HepG2 (cell line): Measurements from ENCODE around the gene PHKB. TPM values are rescaled to one million over a fixed set of nuclear protein-coding genes. Genes with fewer than 3 reads are reported as not detected.
A peak's percentile ranks its signal among the peaks of the same experiment; 100 is the strongest.

ENCODE experiments used
- ATF7 ChIP-seq, 2 experiments: fragments of 450-650 bp in 1 of 2; sonication (generic) in 1 of 2; formaldehyde crosslinking in 1 of 2; IDR thresholded peaks; 2 replicates each; pipeline versions ENCODE4 v1.4.0 to v1.6.1; 2016 to 2020; ENCODE audit warnings: antibody characterized with exemption in 1 of 2, mild to moderate bottlenecking in 1 of 2, missing genetic modification reagents in 1 of 2
- BCLAF1 ChIP-seq: fragments of 450-650 bp; IDR thresholded peaks from 2 replicates; pipeline ENCODE4 v1.6.1; 2017; ENCODE audit warnings: mild to moderate bottlenecking
- CREB1 ChIP-seq, 2 experiments: fragments of 450-650 bp in 1 of 2; IDR thresholded peaks; 2 replicates each; pipeline ENCODE4 v1.6.1; 2016 to 2017; ENCODE audit warnings: control low read depth in 1 of 2, mild to moderate bottlenecking in 1 of 2, missing compliant biosample characterization in 1 of 2, missing genetic modification characterization in 1 of 2
- EED ChIP-seq: sonication (generic); formaldehyde crosslinking; IDR thresholded peaks from 2 replicates; pipeline ENCODE4 v1.5.0; 2020; ENCODE audit warnings: mild to moderate bottlenecking, missing genetic modification reagents
- JDP2 ChIP-seq: sonication (generic); formaldehyde crosslinking; IDR thresholded peaks from 2 replicates; pipeline ENCODE4 v1.8.1; 2022; ENCODE audit warnings: missing genetic modification reagents, borderline replicate concordance
- JUNB ChIP-seq: sonication (generic); formaldehyde crosslinking; IDR thresholded peaks from 2 replicates; pipeline ENCODE4 v1.8.0; 2022; ENCODE audit warnings: missing genetic modification reagents, mild to moderate bottlenecking, borderline replicate concordance
- MIER2 ChIP-seq: IDR thresholded peaks from 2 replicates; pipeline ENCODE4 v1.6.1; 2016; ENCODE audit warnings: missing biosample characterization, missing genetic modification reagents
- POGK ChIP-seq: sonication (generic); formaldehyde crosslinking; conservative IDR thresholded peaks from 2 replicates; pipeline ENCODE4 v1.8.0; 2022; ENCODE audit warnings: mild to moderate bottlenecking, moderate library complexity, missing genetic modification reagents
- SALL2 ChIP-seq: sonication (generic); formaldehyde crosslinking; IDR thresholded peaks from 2 replicates; pipeline ENCODE4 v1.8.1; 2023; ENCODE audit warnings: mild to moderate bottlenecking, missing genetic modification reagents, inconsistent platforms
- TGIF2 ChIP-seq: IDR thresholded peaks from 2 replicates; pipeline ENCODE4 v1.6.1; 2016; ENCODE audit warnings: control low read depth, missing compliant biosample characterization
- ZBTB3 ChIP-seq: sonication (generic); formaldehyde crosslinking; IDR thresholded peaks from 2 replicates; pipeline ENCODE4 v1.4.0; 2020; ENCODE audit warnings: low read depth, mild to moderate bottlenecking, moderate library complexity, missing genetic modification reagents, borderline replicate concordance
- ZFP37 ChIP-seq: sonication (generic); formaldehyde crosslinking; IDR thresholded peaks from 2 replicates; pipeline ENCODE4 v1.4.0; 2020; ENCODE audit warnings: missing genetic modification reagents, borderline replicate concordance
- ZKSCAN1 ChIP-seq: fragments of 150-350 bp; IDR thresholded peaks from 2 replicates; pipeline ENCODE4 v1.6.1; 2014; ENCODE audit warnings: low read length
- ZMYM4 ChIP-seq: sonication (generic); formaldehyde crosslinking; IDR thresholded peaks from 2 replicates; pipeline ENCODE4 v1.8.1; 2023; ENCODE audit warnings: mild to moderate bottlenecking, missing genetic modification reagents
- ZNF205 ChIP-seq: IDR thresholded peaks from 2 replicates; pipeline ENCODE4 v1.6.1; 2018; ENCODE audit warnings: missing biosample characterization, missing genetic modification reagents
- ZNF260 ChIP-seq: sonication (generic); formaldehyde crosslinking; IDR thresholded peaks from 2 replicates; pipeline ENCODE4 v1.4.0; 2020; ENCODE audit warnings: missing genetic modification reagents, low read depth, mild to moderate bottlenecking, borderline replicate concordance
- ZNF430 ChIP-seq: sonication (generic); formaldehyde crosslinking; IDR thresholded peaks from 2 replicates; pipeline ENCODE4 v1.9.0; 2021; ENCODE audit warnings: mild to moderate bottlenecking, missing genetic modification reagents
- ZNF431 ChIP-seq: sonication (generic); formaldehyde crosslinking; IDR thresholded peaks from 2 replicates; pipeline ENCODE4 v1.9.0; 2022; ENCODE audit warnings: missing genetic modification reagents, low read depth, mild to moderate bottlenecking, borderline replicate concordance
- ZNF484 ChIP-seq: sonication (generic); formaldehyde crosslinking; IDR thresholded peaks from 2 replicates; pipeline ENCODE4 v1.5.1; 2020; ENCODE audit warnings: mild to moderate bottlenecking, low read depth, missing genetic modification reagents, borderline replicate concordance
- ZNF512 ChIP-seq: sonication (generic); formaldehyde crosslinking; IDR thresholded peaks from 2 replicates; pipeline ENCODE4 v1.4.0; 2020; ENCODE audit warnings: mild to moderate bottlenecking, missing genetic modification reagents
- ZNF615 ChIP-seq: sonication (generic); formaldehyde crosslinking; IDR thresholded peaks from 2 replicates; pipeline ENCODE4 v1.5.0; 2020; ENCODE audit warnings: mild to moderate bottlenecking, missing genetic modification reagents, borderline replicate concordance
- ZNF672 ChIP-seq: sonication (generic); formaldehyde crosslinking; IDR thresholded peaks from 2 replicates; pipeline ENCODE4 v1.8.1; 2022; ENCODE audit warnings: missing genetic modification reagents
- ZNF761 ChIP-seq: sonication (generic); formaldehyde crosslinking; conservative IDR thresholded peaks from 2 replicates; pipeline ENCODE4 v1.4.0; 2020; ENCODE audit warnings: mild to moderate bottlenecking, missing genetic modification reagents
- polyA plus RNA-seq, 8 experiments: library from polyadenylated mRNA; depleted of rRNA in 3 of 8; stranded (reverse) in 7 of 8; unstranded in 1 of 8; fragments of >200 nt; fragmentation: Illumina TruSeq in 4 of 8; extraction: Trizol in 4 of 8; gene quantifications; 2 replicates each; pipeline versions ENCODE4 v1.2.1 to v1.2.3, GENCODE V29; 2011 to 2016; ENCODE audit warnings: low read depth in 4 of 8, missing spikeins in 1 of 8, mixed read lengths in 1 of 8; ENCODE audit not compliant: insufficient read depth in 1 of 8
- total RNA-seq, 5 experiments: library from RNA; depleted of rRNA; stranded (reverse); fragments of >200 nt; fragmentation: Illumina TruSeq; extraction: Trizol; gene quantifications; 2 replicates each; pipeline ENCODE4 v1.2.3, GENCODE V29; 2016; ENCODE audit warnings: low read depth in 1 of 5
- TF ChIP-seq, protein P1 (sequence below): sonication (generic); formaldehyde crosslinking; IDR thresholded peaks from 2 replicates; pipeline ENCODE4 v1.4.0; 2020; ENCODE audit warnings: missing genetic modification reagents

PHKB gene
- total and polyA plus RNA-seq, 2 of the 13 experiments (the other 11 are each of a cell fraction or from before 2014, with no cell fraction given): 66.0 to 80.8 TPM

GRCh38 chr16:47475786-47476185 is 14.7 kb downstream of the PHKB start (continued):
- TF ChIP-seq ZKSCAN1 (no peak), TGIF2 (CRISPR knock-in tag) (0 out of 2 replicates have a peak, but pooled peaks have one; percentile 16), SALL2 (CRISPR knock-in tag) (no peak), ZNF672 (CRISPR knock-in tag) (no peak), ZNF512 (CRISPR knock-in tag) (no peak), ATF7 (IDR thresholded peaks at IDR 0.05) (no peak), ATF7 (CRISPR knock-in tag; IDR thresholded peaks at IDR 0.05) (0 out of 2 replicates have a peak, but pooled peaks have one; percentile 32), MIER2 (CRISPR knock-in tag) (0 out of 2 replicates have a peak, but pooled peaks have one; percentile 23), ZNF431 (CRISPR knock-in tag) (no peak; the same call in 1 of the 2 replicates), ZNF205 (no peak), ZNF260 (CRISPR knock-in tag) (no peak), ZNF430 (CRISPR knock-in tag) (peak; percentile 18; the same call in 1 of the 2 replicates), JDP2 (no peak), EED (CRISPR knock-in tag) (no peak), ZNF484 (CRISPR knock-in tag) (no peak), ZMYM4 (CRISPR knock-in tag) (peak; percentile 77), BCLAF1 (no peak), ZNF761 (CRISPR knock-in tag) (no peak), JUNB (CRISPR knock-in tag) (no peak), ZBTB3 (no peak), ZNF615 (CRISPR knock-in tag) (no peak), POGK (CRISPR knock-in tag) (no peak), CREB1 (IDR thresholded peaks at IDR 0.05) (no peak), CREB1 (CRISPR knock-in tag; IDR thresholded peaks at IDR 0.05) (peak; percentile 22; the same call in 1 of the 2 replicates), ZFP37 (CRISPR knock-in tag) (peak; percentile 26; the same call in 1 of the 2 replicates)
- TF ChIP-seq, protein P1, sequence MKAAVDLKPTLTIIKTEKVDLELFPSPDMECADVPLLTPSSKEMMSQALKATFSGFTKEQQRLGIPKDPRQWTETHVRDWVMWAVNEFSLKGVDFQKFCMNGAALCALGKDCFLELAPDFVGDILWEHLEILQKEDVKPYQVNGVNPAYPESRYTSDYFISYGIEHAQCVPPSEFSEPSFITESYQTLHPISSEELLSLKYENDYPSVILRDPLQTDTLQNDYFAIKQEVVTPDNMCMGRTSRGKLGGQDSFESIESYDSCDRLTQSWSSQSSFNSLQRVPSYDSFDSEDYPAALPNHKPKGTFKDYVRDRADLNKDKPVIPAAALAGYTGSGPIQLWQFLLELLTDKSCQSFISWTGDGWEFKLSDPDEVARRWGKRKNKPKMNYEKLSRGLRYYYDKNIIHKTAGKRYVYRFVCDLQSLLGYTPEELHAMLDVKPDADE (CRISPR knock-in tag): no peak
